ENCODE measurements around the gene PPP1R1B.

DNA sequence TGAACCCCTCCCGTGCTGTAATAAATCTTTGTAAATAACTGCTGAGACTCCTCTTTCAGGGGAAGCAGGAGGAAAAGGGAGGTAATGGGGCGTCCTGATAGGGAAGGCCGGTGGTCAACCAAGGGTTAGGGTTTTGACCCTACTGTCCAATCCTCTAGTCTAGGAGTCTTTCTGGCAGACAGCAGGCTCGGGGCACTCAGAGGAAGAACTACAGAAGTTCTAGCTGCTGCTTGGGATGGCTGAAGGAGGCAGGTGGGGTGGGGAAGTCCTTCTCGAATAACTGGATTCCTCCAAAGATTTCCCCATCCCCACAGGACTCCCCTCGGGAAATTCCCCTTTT lies 9.8 kb downstream of the PPP1R1B start:
- TF ChIP-seq EZH2 (IDR thresholded peaks at IDR 0.05; ENCODE audit: borderline replicate concordance, low read depth, low read length, poor library complexity, severe bottlenecking) = no peak
- TF ChIP-seq, protein P1, sequence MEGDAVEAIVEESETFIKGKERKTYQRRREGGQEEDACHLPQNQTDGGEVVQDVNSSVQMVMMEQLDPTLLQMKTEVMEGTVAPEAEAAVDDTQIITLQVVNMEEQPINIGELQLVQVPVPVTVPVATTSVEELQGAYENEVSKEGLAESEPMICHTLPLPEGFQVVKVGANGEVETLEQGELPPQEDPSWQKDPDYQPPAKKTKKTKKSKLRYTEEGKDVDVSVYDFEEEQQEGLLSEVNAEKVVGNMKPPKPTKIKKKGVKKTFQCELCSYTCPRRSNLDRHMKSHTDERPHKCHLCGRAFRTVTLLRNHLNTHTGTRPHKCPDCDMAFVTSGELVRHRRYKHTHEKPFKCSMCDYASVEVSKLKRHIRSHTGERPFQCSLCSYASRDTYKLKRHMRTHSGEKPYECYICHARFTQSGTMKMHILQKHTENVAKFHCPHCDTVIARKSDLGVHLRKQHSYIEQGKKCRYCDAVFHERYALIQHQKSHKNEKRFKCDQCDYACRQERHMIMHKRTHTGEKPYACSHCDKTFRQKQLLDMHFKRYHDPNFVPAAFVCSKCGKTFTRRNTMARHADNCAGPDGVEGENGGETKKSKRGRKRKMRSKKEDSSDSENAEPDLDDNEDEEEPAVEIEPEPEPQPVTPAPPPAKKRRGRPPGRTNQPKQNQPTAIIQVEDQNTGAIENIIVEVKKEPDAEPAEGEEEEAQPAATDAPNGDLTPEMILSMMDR (conservative IDR thresholded peaks at IDR 0.05; ENCODE audit: low read depth, low read length) = no peak
